Mesothelial cell of epicardium (in vitro differentiated cells): ENCODE results near the gene ZNF219. TPM values are rescaled to one million over a fixed set of nuclear protein-coding genes. Genes with fewer than 3 reads are reported as not detected.

ENCODE experiments used
- DNase-seq, 2 experiments: peaks; one replicate each; pipeline ENCODE4 v3.0.0; 2021; ENCODE audit warnings: low spot score in 2 of 2; ENCODE audit not compliant: unreplicated experiment in 2 of 2
- H3K27ac Mint-ChIP-seq: 2 replicates; pipeline ENCODE4 v1.8.0; 2021; ENCODE audit warnings: mixed read lengths
- H3K27me3 Mint-ChIP-seq: 2 replicates; pipeline ENCODE4 v1.8.0; 2021; ENCODE audit warnings: low read depth, mixed read lengths
- H3K36me3 Mint-ChIP-seq: 2 replicates; pipeline ENCODE4 v1.8.0; 2021; ENCODE audit warnings: mixed read lengths
- H3K4me1 Mint-ChIP-seq: 2 replicates; pipeline ENCODE4 v1.8.0; 2021; ENCODE audit warnings: mixed read lengths
- H3K4me3 Mint-ChIP-seq: 2 replicates; pipeline ENCODE4 v1.8.0; 2021; ENCODE audit warnings: mild to moderate bottlenecking, moderate library complexity, mixed read lengths
- H3K9me3 Mint-ChIP-seq: 2 replicates; pipeline ENCODE4 v1.8.0; 2021; ENCODE audit warnings: mixed read lengths
- CTCF ChIP-seq: fragments of 200-600 bp; sonication (generic); IDR thresholded peaks from one replicate; pipeline ENCODE4 v1.5.0; 2021; ENCODE audit warnings: antibody characterized with exemption; ENCODE audit not compliant: unreplicated experiment
- total RNA-seq: library from RNA; stranded (reverse); gene quantifications from 3 replicates; pipeline ENCODE4 v1.2.1, GENCODE V29; 2021

Gene ZNF219
- total RNA-seq, 1 donor from 2014 or later, result 75.2 TPM

GRCh38 chr14:21068521-21069387, 29.7 kb downstream of the ZNF219 start:
- Mint-ChIP-seq H3K27ac (peak overlapping the region; percentile 95), H3K36me3 (peaks cover 5% of the 10 kb centered on the region), H3K9me3 (no peaks in the 10 kb centered on the region), H3K27me3 (peaks cover 7% of the 10 kb centered on the region), H3K4me3 (peak overlapping the region; percentile 88), H3K4me1 (peaks cover 33% of the 10 kb centered on the region)
- TF ChIP-seq CTCF, result peak; percentile 43
- DNase-seq, result peak in 1 of 2 experiments; percentile 58

- Mint-ChIP-seq H3K4me1 (peaks cover 28% of the 10 kb centered on the region), H3K9me3 (no peaks in the 10 kb centered on the region), H3K36me3 (no peaks in the 10 kb centered on the region), H3K27ac (no peak overlapping the region), H3K4me3 (no peak overlapping the region), H3K27me3 (peaks cover 7% of the 10 kb centered on the region)
- no peak for DNase-seq
- no peak for TF ChIP-seq CTCF
These were observed 31.5 kb downstream of the ZNF219 start for GRCh38 chr14:21066882-21067502.

- Mint-ChIP-seq H3K27me3 (peaks cover under 1% of the 10 kb centered on the region), H3K27ac (no peak overlapping the region), H3K4me1 (peaks cover 13% of the 10 kb centered on the region), H3K36me3 (no peaks in the 10 kb centered on the region), H3K4me3 (no peak overlapping the region), H3K9me3 (no peaks in the 10 kb centered on the region)
- DNase-seq, result no peak
- no peak for TF ChIP-seq CTCF
These were observed 35.0 kb downstream of the ZNF219 start for GRCh38 chr14:21063479-21063878.

- Mint-ChIP-seq H3K4me1 (peaks cover 15% of the 10 kb centered on the region), H3K36me3 (no peaks in the 10 kb centered on the region), H3K4me3 (no peak overlapping the region), H3K9me3 (no peaks in the 10 kb centered on the region), H3K27ac (no peak overlapping the region), H3K27me3 (no peaks in the 10 kb centered on the region)
- no peak for DNase-seq
- no peak for TF ChIP-seq CTCF
These were observed 37.1 kb downstream of the ZNF219 start for GRCh38 chr14:21061347-21061668.

GRCh38 chr14:21060614-21061346, 37.7 kb downstream of the ZNF219 start:
- Mint-ChIP-seq H3K4me3 (no peak overlapping the region), H3K27ac (no peak overlapping the region), H3K4me1 (peaks cover 17% of the 10 kb centered on the region), H3K9me3 (no peaks in the 10 kb centered on the region), H3K36me3 (no peaks in the 10 kb centered on the region), H3K27me3 (no peaks in the 10 kb centered on the region)
- DNase-seq, result no peak
- no peak for TF ChIP-seq CTCF
